ENCODE data around the gene TCERG1L. TPM values are rescaled to one million over a fixed set of nuclear protein-coding genes. Genes with fewer than 3 reads are reported as not detected.
"Not testable (repeated sequence)": the region's sequence is repeated elsewhere in the genome, so short reads cannot be mapped to it uniquely, and the experiment has no call there.

Gene TCERG1L
- polyA plus RNA-seq, 5 donors = 0.36 to 0.68 (median 0.50) TPM

DNA sequence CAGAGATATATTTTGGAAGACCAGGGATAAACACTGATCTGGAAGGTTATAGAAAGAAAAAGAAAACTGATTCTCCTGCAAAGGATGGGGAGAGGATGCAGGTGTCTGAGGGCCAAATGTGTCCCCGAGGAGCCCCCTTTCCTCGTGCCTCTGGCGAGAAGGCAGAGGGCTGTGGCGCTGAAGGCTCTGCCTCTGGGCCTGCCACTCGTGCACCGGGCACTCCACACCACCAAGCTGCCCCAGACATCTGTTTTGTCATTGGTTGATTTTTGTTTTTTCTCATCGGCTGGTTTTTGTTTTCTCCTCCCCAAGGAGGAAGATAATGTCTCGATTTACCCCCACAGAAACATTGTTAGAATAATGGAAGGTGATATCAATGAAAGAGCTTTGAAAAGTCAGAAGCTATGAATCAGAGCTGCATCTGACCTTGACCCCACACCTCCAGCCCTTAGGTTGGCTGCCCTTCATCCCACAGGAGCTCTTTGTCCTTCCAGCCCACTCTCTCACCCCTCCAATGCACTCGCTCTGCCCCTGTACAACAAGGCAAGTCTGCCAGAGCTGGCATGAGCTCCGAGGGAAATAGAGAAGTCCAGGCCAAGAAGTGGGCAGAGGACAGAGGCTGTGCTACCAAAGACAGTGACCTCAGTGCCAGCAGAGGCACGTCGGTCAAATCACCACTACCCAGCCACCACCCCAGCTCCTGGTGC is 124.8 kb downstream of the TCERG1L start:
- DNase-seq = no peak

DNA sequence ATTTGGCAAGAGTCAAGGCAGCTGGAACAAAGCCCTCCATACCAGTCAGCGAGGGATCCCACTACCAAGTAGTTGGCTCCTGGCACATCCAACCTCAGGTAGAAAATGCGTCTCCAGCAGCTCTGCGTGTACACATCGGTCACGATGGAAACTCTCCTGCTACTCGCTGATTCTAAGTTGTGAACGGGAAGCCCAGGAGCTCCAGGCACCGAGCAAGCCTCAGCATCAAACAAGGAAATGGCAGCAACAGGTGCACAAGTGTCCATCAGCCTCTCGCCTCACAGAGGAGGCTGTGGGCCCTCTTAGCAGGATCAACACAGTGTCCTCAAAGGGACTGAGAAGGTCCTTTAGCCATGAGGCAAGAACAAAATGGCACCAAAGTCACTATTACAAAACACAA is 127.0 kb downstream of the TCERG1L start:
- DNase-seq = no peak

DNA sequence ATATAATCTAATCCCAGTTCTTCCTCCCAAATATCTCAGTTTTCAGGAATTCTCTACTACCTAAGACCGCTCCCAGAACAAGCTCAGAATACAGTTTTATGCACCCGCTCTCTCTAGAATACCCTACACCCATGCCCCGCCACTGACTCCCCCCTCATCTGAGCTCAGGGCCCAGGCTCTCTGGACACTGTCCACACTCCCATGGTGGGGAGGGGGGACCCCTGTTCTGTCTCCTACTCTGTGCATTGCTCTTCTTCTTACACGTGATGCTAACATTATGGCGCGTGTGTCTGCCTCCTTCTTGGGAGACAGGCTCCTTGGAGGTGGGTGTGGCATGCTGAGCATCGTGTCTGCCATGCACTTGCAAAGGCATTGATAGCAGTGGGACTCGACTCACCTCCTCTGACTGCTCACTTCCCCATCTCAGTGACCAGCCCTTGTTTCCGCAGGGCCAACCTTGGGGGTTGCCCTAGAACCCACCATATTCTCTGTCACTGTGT is 127.9 kb downstream of the TCERG1L start:
- DNase-seq = no peak

DNA sequence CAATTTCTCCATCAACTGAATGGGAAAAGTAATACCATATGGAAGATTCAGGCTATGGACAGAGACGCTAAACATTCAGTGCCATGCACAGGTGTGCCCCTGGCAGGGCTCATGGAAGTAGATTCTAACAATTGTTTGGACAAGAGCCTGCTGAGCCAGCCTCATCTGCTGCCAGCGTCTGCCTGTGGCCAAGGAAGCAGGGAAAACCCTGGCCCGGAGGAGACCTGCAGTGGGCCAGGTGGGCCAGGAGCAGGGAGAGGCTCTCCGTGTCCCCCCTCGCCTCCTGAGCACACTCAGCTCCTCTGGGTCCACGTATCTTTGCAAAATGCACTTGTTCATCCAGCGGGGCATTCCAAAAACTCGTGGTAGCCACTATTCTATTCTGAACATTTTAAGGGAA is 130.1 kb downstream of the TCERG1L start:
- DNase-seq = no peak

DNA sequence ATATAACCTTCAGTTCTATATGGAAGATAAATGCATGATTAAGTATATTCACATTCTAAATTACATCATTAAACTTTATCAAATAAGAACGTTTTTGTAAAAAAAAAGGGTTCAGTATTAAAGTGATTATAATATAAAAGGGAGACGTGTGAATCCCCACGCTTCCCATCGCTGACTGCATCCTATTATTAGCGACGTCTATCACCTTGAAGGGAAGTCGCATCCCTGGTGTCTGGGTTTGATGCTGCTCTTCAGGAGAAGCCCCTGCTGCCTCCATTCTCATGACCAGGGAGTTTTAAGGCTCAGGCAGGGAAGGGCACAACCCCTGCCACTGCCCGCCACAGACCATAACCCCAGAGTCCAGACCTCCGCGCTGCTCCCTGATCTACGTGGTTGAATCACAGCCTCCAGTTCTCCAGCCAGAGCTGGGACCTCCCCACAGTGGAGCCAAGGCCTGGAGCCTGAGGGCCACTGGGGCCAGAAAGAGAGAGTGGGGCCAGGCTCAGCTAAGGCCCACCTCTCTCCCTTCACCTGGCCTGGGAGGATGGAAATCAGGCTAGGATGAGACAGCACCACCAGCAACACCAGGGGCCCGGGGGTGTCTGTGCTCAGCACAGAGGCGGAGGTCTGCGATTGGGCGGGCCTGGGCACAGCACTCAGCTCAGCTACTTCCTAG is 130.6 kb downstream of the TCERG1L start:
- DNase-seq = no peak

DNA sequence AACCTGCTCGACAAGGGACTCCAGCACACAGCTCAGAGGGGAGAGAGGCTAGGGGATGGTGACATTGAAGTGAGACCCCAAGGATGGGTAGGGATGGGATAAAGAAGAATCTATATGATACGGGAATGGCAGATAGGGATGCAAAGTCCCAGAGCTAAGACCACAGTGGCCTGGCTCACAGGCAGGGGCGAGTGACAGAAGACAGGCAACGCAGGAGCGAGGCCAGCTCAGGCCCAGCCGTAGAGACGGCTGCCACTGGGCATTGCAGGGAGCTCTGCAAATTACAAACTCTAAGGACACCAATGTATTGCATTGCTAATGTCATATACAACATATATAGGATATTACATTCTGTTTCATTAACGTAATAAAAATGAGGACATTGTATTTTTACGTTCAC is 131.4 kb downstream of the TCERG1L start:
- no peak for DNase-seq

DNA sequence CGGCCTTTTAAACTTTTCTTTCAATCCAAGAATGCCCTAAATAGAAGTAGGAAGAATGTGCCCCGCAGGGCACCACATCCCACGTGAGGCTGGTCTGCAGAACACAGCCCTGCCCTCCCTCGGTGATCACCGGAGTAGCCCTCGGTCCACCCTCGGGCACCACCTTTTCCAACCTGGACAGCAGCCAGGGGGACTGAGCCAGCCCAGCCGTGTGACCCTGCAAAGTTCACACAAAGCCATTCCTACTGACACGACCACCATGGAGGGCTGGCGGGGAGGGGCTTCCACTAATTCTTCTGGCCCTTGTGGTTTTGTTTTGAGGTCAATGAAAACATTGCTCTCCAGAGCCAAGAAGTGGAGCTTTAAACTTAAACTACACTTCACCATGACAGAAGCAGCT is 132.2 kb downstream of the TCERG1L start:
- DNase-seq = no peak

DNA sequence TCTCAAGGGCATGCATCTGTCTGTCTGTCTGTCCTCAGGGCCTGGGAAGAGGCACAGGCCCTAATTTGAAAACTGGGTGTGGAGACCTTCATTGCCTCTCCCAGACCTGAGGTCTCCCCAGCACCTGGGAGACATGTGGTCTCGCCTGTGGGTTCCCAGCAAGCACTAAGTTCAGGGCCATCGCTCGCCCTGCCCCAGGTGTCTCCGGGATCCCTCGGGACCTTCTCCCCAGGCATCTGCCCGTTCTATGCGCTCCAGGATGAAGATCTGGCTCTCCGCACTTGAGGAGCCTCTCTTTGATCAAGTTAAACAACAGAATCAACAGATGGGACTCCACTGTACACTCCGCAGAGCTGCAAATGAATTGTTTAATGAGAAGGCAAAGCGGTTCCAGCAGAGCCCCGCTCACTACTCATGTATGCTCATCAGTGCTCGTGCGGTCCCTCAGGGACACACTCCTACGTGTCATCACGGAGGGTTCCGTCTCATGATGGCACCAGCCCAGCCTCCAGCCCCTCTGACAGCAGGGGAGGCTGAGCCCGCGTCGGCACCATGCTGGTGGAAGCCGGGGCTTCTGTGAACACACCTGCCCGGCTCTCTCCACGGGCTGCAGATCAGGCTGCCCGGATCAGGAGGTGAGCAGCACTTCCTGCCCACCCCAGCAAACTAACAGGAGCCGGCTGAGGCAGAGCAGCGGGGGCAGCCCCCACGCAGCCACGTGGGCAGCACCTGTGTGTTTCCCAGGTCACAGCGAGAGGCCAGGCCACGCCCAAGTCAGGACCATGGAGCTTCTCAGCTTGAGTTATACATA is 132.8 kb downstream of the TCERG1L start:
- DNase-seq = no peak

DNA sequence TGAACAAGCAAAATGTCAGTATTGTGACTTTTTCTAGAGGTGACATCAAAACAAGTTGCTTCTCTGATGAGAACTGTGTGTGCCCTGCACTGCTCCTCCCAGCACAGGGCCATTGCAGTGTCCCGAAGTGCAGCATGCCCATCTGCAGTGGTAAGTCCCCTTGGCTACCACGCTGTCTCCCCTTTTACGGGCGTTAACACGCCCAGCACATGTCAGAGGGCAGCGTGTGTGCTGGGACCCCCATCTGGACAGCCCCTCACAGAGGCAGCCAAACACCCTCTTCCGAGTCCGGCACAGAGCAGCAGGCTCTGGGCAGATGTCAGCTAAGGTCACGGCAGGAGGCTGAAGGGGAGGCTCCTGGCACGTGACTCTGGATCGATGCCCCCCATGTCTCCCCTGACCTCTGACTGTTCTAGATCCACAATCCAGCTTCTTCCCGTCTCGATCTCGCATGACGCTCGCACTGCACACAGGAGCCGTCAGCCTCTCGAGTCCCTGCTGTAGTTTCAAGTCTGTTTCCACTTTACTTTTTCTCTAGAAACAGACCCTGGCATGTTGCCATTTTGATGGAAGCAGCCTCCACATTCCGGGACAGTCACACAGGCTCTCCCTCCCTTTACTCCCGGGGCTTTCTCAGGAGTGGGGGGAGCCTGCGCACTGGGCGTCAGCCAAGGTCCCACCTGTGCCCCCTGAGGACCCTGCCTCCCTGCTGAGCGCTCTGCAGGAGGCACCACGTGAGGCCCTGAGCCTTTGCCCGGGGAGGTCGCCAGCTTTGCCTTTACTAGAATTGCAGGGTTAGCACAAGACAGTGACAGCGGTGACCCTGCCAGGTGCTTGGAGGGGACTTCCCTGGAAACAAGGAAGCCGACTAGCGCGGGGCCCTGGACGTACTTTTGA is 133.8 kb downstream of the TCERG1L start:
- DNase-seq = peak; percentile 20 to 30

DNA sequence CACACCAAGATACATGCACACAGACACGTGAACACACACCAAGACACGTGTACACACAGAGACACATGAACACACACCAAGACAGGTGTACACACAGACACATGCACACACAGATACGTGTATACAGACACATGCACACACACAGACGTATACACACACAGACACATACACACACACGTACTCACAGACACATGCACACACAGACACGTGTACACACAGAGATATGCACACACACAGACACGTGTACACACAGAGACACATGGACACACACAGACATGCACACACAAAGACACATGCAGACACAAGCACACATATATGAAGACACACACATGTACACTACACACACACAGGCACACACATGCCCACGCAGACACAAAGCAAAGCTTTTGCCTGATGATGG is 134.6 kb downstream of the TCERG1L start:
- no peak for DNase-seq

DNA sequence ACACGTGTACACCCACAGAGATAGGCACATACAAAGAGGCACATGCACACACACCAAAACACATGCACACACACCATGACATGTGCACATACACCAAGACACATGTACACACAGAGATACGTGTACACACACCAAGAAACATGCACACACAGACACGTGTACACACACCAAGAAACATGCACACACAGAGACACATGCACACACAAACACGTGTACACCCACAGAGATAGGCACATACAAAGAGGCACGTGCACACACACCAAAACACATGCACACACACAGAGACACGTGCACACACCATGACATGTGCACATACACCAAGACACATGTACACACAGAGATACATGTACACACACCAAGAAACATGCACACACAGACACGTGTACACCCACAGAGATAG is 135.2 kb downstream of the TCERG1L start:
- DNase-seq = not testable (repeated sequence)

DNA sequence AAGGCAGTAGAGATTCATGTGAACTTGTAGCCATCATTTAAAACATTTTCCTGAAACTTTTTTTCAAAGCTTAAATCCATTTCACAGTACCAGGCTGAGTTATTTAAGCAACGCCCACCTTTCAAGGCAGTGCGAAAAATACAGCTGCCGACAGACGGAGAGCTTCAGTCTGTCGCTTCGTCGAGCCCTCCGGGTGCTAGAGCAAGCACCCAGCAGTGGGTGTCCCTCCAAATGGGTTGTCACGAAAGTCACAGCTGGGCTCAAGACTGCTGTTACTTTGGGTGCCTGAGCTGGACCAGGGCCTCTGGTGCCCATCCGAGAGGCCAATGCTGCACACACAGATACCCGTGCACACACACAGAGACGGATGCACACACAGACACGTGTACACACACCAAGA is 135.6 kb downstream of the TCERG1L start:
- DNase-seq = no peak

DNA sequence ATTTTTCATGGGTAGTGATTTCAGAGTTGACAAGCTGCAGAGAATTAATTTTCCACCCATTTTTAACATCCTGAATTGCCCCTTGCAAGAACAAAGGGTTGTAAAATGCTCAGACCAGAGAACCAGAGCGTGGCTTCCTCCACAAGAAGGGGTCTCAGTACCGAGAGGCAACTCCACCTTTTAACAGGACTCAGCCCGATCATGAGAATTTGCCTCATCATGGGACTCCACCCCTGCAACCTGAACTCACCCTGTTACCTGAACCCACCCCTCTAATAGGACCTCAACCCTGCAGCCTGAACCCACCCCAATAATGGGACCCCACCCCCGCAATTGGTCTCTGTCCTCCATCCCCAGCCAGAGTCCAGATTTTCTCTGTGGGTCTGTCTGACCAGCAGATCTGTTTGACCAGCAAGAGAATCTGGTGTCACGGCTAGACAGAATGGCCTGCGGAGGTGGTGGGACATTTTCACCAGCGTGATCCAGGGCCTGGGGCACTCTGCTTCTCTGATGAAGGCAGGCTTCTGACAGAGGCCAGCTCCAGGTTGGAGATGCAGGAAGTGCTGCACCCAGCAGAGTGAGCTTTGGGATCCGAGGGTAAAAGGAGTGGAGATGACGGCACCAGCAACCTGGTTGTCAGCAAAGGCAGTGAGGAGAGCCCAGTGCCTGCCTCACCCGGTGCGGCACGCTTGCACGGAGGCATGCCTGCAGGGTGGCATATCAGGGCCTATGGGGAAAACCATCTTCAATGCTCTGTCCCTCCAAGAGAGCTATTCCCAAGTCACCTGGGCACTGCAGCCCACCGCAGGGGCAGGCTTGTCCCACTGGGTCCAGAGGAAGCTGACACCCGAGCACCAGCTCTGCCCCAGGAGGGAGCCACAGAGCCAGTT is 136.6 kb downstream of the TCERG1L start:
- DNase-seq = no peak

DNA sequence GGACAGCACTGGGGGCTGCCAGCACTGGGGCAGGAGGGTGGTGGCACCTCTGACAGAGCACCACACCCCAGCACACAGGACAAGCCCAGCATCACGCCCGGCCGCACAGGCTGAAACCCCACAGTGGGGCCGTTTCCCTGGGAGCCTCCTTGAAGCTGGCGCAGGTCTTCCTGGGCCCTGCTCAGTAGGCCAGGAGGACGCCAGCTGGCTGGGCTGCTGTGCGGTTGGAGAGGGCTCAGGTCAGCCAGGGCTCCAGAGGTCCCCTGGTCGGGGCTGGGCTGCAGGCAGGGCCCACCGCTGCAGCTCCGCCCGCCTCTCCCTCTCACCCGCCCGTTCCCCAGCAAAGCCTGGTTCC is 137.3 kb downstream of the TCERG1L start:
- no peak for DNase-seq

DNA sequence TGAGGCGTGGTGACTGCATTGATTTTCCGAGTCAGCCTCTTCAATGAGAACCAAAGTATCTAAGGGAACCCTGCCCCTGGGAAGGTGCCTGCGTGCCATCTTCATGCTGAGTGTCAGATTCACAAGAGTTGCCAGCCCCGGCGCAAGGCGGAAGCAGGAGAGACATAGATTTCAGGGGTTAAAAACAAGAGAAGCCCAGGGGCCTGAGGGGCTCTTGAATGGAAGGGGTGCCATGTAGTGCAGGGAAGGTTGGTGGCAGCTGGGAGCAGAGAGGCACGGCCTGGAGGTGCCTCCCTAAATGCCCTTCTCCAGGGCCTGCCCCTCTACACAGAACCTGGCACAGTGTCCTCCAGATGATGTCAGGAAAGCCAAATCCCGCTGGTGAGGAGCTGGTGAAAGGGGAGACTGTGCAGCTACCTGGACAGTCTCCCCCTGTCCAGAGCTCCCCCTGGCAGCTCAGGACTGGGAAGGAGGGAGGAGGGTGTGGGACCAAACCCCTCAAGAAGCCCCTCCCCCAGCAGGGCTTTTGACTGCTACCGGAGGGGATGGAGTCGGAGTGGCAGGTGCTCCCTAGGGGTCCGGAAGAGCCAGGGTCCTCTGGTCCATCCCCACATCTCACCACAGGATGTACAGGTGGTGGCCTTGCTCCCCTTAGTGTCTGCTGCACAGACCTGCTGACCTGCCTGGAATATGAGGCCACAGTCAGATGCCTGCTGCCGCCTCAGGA is 137.9 kb downstream of the TCERG1L start:
- no peak for DNase-seq

DNA sequence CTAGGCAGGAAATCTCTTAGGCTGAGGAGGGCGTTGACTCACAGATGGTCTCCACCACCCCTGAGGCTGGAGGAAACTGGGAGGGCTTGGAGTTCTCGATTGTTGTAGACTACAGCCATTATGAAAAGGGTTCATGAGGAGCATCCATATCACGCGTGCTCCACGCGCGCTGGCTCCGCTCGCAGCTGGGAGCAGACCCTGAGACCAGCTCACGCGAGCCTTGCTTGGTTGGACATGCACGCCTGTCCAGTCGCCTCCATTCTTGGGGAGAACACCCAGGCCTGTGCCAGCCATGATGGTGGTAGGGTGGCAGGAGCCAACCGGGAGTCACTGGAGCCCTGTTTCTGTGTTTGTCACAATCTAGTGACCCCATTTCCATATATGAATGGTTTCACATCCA is 139.1 kb downstream of the TCERG1L start:
- DNase-seq = no peak

DNA sequence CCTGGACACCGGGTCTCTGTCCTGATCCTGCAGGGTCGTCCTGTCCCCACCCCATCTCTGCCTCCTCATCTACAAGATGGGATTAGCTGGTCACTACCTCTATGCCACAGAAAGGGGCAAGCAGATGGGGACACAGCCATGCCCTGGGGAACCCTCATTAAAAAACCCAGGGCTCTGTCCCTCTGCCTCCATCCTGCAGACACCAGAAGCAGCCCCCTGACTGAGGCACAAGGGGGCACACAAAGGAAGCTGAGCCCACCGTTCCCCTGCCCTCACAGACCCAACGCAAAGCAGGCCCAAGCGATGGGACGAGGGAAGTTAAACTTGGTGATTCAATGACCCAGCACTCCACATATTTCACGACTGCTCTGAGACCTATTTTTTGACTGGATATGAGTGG is 142.4 kb downstream of the TCERG1L start:
- DNase-seq = no peak

DNA sequence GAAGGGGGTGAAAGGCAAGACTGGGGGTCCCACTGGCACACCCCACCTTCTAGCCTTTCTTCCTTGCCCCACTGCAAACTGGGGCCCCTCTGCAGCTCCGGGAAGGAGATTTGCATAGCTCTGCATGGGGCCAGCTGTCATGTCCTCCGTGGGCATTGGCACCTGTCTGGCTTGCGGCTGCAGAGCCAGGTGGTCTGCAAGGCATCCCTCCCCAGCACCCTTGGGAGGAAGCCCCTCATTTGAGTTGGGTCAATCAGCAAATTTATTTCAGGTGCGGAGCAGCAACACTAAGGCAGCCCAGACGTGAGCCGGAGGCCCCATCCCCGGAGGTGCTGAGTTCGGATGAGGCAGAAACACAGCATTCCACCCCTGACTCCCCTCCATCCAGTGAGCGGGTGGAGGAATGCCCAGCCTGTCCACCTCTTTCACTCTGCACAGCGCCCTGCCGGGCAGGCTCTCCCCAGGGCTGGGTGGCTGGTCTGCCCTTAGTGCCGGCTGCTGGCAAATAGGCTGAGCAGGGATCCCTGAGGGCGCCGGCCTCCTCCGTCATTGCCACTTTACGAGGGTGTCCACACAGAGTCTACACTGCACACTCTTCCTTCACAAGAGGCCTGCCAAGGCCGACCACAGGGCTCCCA is 143.2 kb downstream of the TCERG1L start:
- DNase-seq = no peak

All from right lung (tissue), 5 donors.